IMR-90 (cell line): ENCODE data around the gene AHCYL1. TPM values are rescaled to one million over a fixed set of nuclear protein-coding genes. Genes with fewer than 3 reads are reported as not detected.

ENCODE experiments used
- ATAC-seq: fragments of 200-7000 bp; cut with Tn5 transposase; 2 replicates; pipeline ENCODE4 v1.9.1; 2020; ENCODE audit warnings: low read depth, mild to moderate bottlenecking, moderate library complexity
- BruUV-seq: library from RNA; stranded (reverse); fragments of 400-500 nt; replicated peaks from 2 replicates; lab custom pipeline; 2021; lab: Mats Ljungman, UMichigan
- CTCF ChIA-PET: fragments of 300-600 bp; formaldehyde crosslinking; extraction: SDS; loops from one replicate; lab custom pipeline; 2021; ENCODE audit warnings: antibody characterized with exemption; lab: Yijun Ruan, JAX
- POLR2A ChIA-PET: fragments of 300-600 bp; sonication (Branson Sonifier 250); formaldehyde crosslinking; loops from one replicate; lab custom pipeline; 2022; ENCODE audit warnings: antibody characterized with exemption; ENCODE audit not compliant: unreplicated experiment; lab: Charles Lee
- DNase-seq: peaks from one replicate; pipeline ENCODE4 v3.0.0; 2013
- H2AFZ ChIP-seq: replicated peaks from 2 replicates; pipeline ENCODE3; 2013; ENCODE audit warnings: low read length, mild to moderate bottlenecking; ENCODE audit not compliant: poor library complexity
- H2AK5ac ChIP-seq: 2 replicates; pipeline ENCODE4 v1.6.1; 2013; ENCODE audit warnings: low read depth, low read length, inconsistent platforms
- H2AK9ac ChIP-seq: replicated peaks from 2 replicates; pipeline ENCODE3; 2013; ENCODE audit warnings: mild to moderate bottlenecking, low read depth, low read length, moderate library complexity; ENCODE audit not compliant: poor library complexity
- H2BK120ac ChIP-seq: 2 replicates; pipeline ENCODE4 v1.6.1; 2013; ENCODE audit warnings: low read depth, low read length, inconsistent platforms
- H2BK15ac ChIP-seq: 3 replicates; pipeline ENCODE4 v1.6.1; 2013; ENCODE audit warnings: low read depth, low read length, inconsistent platforms
- H2BK20ac ChIP-seq: 2 replicates; pipeline ENCODE4 v1.6.1; 2013; ENCODE audit warnings: low read depth, mild to moderate bottlenecking, inconsistent platforms, low read length, moderate library complexity
- H2BK5ac ChIP-seq: 2 replicates; pipeline ENCODE4 v1.6.1; 2013; ENCODE audit warnings: mild to moderate bottlenecking, low read depth, low read length, inconsistent platforms; ENCODE audit not compliant: poor library complexity, severe bottlenecking
- H3K14ac ChIP-seq: replicated peaks from 2 replicates; pipeline ENCODE4 v1.6.1; 2013; ENCODE audit warnings: low read depth, low read length, inconsistent platforms
- H3K18ac ChIP-seq: 2 replicates; pipeline ENCODE4 v1.6.1; 2013; ENCODE audit warnings: low read depth, low read length, control low read depth
- H3K23ac ChIP-seq: 2 replicates; pipeline ENCODE4 v1.6.1; 2013; ENCODE audit warnings: low read depth, low read length, inconsistent platforms
- H3K27ac ChIP-seq: 2 replicates; pipeline ENCODE4 v1.5.1; 2013; ENCODE audit warnings: mild to moderate bottlenecking, control low read depth, low read length; ENCODE audit not compliant: insufficient read depth
- H3K27me3 ChIP-seq: 2 replicates; pipeline ENCODE4 v1.6.1; 2013; ENCODE audit warnings: low read length; ENCODE audit not compliant: control insufficient read depth, insufficient read depth
- H3K36me3 ChIP-seq: 2 replicates; pipeline ENCODE4 v1.6.1; 2013; ENCODE audit warnings: low read length, mixed read lengths; ENCODE audit not compliant: control insufficient read depth, insufficient read depth
- H3K4ac ChIP-seq: 2 replicates; pipeline ENCODE4 v1.6.1; 2013; ENCODE audit warnings: low read depth, low read length, inconsistent platforms
- H3K4me1 ChIP-seq: 2 replicates; pipeline ENCODE4 v1.6.1; 2013; ENCODE audit warnings: low read length, mixed read lengths; ENCODE audit not compliant: control insufficient read depth, insufficient read depth
- H3K4me2 ChIP-seq: 2 replicates; pipeline ENCODE4 v1.6.1; 2013; ENCODE audit warnings: low read depth, mild to moderate bottlenecking, control low read depth, low read length, moderate library complexity
- H3K4me3 ChIP-seq: 2 replicates; pipeline ENCODE4 v1.5.1; 2013; ENCODE audit warnings: low read depth, mild to moderate bottlenecking, control low read depth, low read length, moderate library complexity; ENCODE audit not compliant: insufficient read depth
- H3K56ac ChIP-seq: 2 replicates; pipeline ENCODE4 v1.6.1; 2013; ENCODE audit warnings: low read length, inconsistent platforms; ENCODE audit not compliant: insufficient read depth; ENCODE audit errors: extremely low read depth
- H3K79me1 ChIP-seq, 2 experiments: 2 replicates each; pipeline ENCODE4 v1.6.1; 2013; ENCODE audit warnings: low read length in 2 of 2, inconsistent platforms in 1 of 2, low read depth in 1 of 2
- H3K9ac ChIP-seq: 2 replicates; pipeline ENCODE4 v1.6.1; 2013; ENCODE audit warnings: low read depth, low read length, control low read depth
- H3K9me1 ChIP-seq: 2 replicates; pipeline ENCODE4 v1.6.1; 2013; ENCODE audit warnings: low read length, inconsistent platforms; ENCODE audit not compliant: insufficient read depth
- H3K9me3 ChIP-seq: 2 replicates; pipeline ENCODE4 v1.6.1; 2013; ENCODE audit warnings: low read length; ENCODE audit not compliant: control insufficient read depth, insufficient read depth
- H4K20me1 ChIP-seq: 2 replicates; pipeline ENCODE4 v1.6.1; 2013; ENCODE audit warnings: low read length, inconsistent platforms; ENCODE audit not compliant: insufficient read depth
- H4K5ac ChIP-seq: 2 replicates; pipeline ENCODE4 v1.6.1; 2013; ENCODE audit warnings: mild to moderate bottlenecking, low read depth, low read length, control low read depth
- H4K8ac ChIP-seq, 2 experiments: 2 replicates each; pipeline ENCODE4 v1.6.1; 2013; ENCODE audit warnings: low read depth in 2 of 2, low read length in 2 of 2, control low read depth in 1 of 2, inconsistent platforms in 1 of 2
- H4K91ac ChIP-seq: 2 replicates; pipeline ENCODE4 v1.6.1; 2013; ENCODE audit warnings: low read depth, low read length, inconsistent platforms; ENCODE audit not compliant: insufficient read depth
- BHLHE40 ChIP-seq: fragments of 150-350 bp; IDR thresholded peaks from 2 replicates; pipeline ENCODE4 v1.6.1; 2016; ENCODE audit warnings: mild to moderate bottlenecking, low read depth, low read length
- CEBPB ChIP-seq: IDR thresholded peaks from 2 replicates; pipeline ENCODE4 v1.6.1; 2012; ENCODE audit warnings: low read depth, low read length, improper control_type of control experiment
- CHD1 ChIP-seq: IDR thresholded peaks from 2 replicates; pipeline ENCODE4 v1.6.1; 2012; ENCODE audit warnings: low read depth, low read length, improper control_type of control experiment
- FOS ChIP-seq: fragments of 150-350 bp; IDR thresholded peaks from 2 replicates; pipeline ENCODE4 v1.6.1; 2016; ENCODE audit warnings: low read depth, low read length
- MAFK ChIP-seq: IDR thresholded peaks from 2 replicates; pipeline ENCODE4 v1.6.1; 2012; ENCODE audit warnings: low read depth, low read length, improper control_type of control experiment
- MAZ ChIP-seq: IDR thresholded peaks from 2 replicates; pipeline ENCODE4 v1.6.1; 2012; ENCODE audit warnings: low read depth, mild to moderate bottlenecking, low read length, improper control_type of control experiment, moderate library complexity, borderline replicate concordance
- MXI1 ChIP-seq: IDR thresholded peaks from 2 replicates; pipeline ENCODE4 v1.6.1; 2012; ENCODE audit warnings: low read depth, mild to moderate bottlenecking, low read length, moderate library complexity, borderline replicate concordance
- NFE2L2 ChIP-seq: fragments of 150-350 bp; IDR thresholded peaks from 2 replicates; pipeline ENCODE4 v1.6.1; 2016; ENCODE audit warnings: low read depth, mild to moderate bottlenecking, low read length
- POLR2A ChIP-seq: IDR thresholded peaks from 2 replicates; pipeline ENCODE4 v1.6.1; 2012; ENCODE audit warnings: mild to moderate bottlenecking, low read depth, low read length
- RAD21 ChIP-seq: IDR thresholded peaks from 2 replicates; pipeline ENCODE4 v1.6.1; 2012; ENCODE audit warnings: low read length, improper control_type of control experiment
- RCOR1 ChIP-seq: IDR thresholded peaks from 2 replicates; pipeline ENCODE4 v1.6.1; 2012; ENCODE audit warnings: mild to moderate bottlenecking, low read length, improper control_type of control experiment; ENCODE audit not compliant: insufficient replicate concordance
- RFX5 ChIP-seq: IDR thresholded peaks from 2 replicates; pipeline ENCODE4 v1.8.0; 2012; ENCODE audit warnings: low read depth, mild to moderate bottlenecking, low read length, moderate library complexity
- SMC3 ChIP-seq: fragments of 150-350 bp; IDR thresholded peaks from 2 replicates; pipeline ENCODE4 v1.6.1; 2016; ENCODE audit warnings: low read depth, mild to moderate bottlenecking, antibody characterized with exemption, low read length, moderate library complexity
- USF2 ChIP-seq: fragments of 150-350 bp; IDR thresholded peaks from 2 replicates; pipeline ENCODE4 v1.6.1; 2017; ENCODE audit warnings: mild to moderate bottlenecking, antibody characterized with exemption, low read length, low read depth
- WGBS, 2 experiments: methylation state at CpG; one replicate each; pipeline versions ENCODE4 v1.1.5 to v1.1.7; 2013; ENCODE audit warnings: missing lambda C conversion rate in 2 of 2; ENCODE audit not compliant: insufficient read length in 1 of 2; ENCODE audit errors: extremely low coverage in 2 of 2; 5-methylcytosine and 5-hydroxymethylcytosine counted together
- dilution Hi-C: fragments of 300-500 bp; cut with HindIII; formaldehyde crosslinking; loops from one replicate; pipeline ENCODE4 v1.14.3; 2018; ENCODE audit warnings: low sequenced_read_pairs; ENCODE audit not compliant: unreplicated experiment
- in situ Hi-C: fragments of 300-500 bp; cut with MboI; formaldehyde crosslinking; loops from 3 replicates; pipeline ENCODE4 v1.14.3; 2019; ENCODE audit warnings: low sequenced_read_pairs, inconsistent platforms, mixed read lengths
- intact Hi-C: fragments of 100-400 bp; cut with micrococcal nuclease; formaldehyde crosslinking; loops from 2 replicates; pipeline ENCODE4 v1.10.0; 2022
- polyA plus RNA-seq, 3 experiments: library from polyadenylated mRNA; depleted of rRNA; stranded (reverse); fragments of >200 nt; gene quantifications; 2 replicates each; pipeline ENCODE4 v1.2.3, GENCODE V29; 2012; ENCODE audit warnings: low replicate concordance in 1 of 3
- total RNA-seq: library from RNA; depleted of rRNA; stranded (reverse); fragments of >200 nt; gene quantifications from 2 replicates; pipeline ENCODE4 v1.2.3, GENCODE V29; 2012
- TF ChIP-seq, protein P1 (sequence below): fragments of 150-350 bp; IDR thresholded peaks from 2 replicates; pipeline ENCODE4 v1.6.1; 2016; ENCODE audit warnings: low read depth, mild to moderate bottlenecking, low read length, moderate library complexity, borderline replicate concordance
- TF ChIP-seq, protein P2 (sequence below): conservative IDR thresholded peaks from 2 replicates; pipeline ENCODE4 v1.5.1; 2012; ENCODE audit warnings: mild to moderate bottlenecking, low read depth, low read length, improper control_type of control experiment

The AHCYL1 gene
- total and polyA plus RNA-seq, 2 of the 4 experiments (the other 2 are of a cell fraction) = 75.1 to 76.0 TPM

- in situ Hi-C loops (no loop called here), intact Hi-C loops (no loop called here)
Observed at GRCh38 chr1:109946511-109946910, 38.1 kb upstream of the AHCYL1 start.

More at GRCh38 chr1:109946511-109946910, 38.1 kb upstream of the AHCYL1 start:
- Histone ChIP-seq H3K79me1 (no peaks in the 10 kb centered on the region), H3K36me3 (no peaks in the 10 kb centered on the region), H2AK9ac (no peak overlapping the region), H3K14ac (no peak overlapping the region), H2BK5ac (no peak overlapping the region), H3K9ac (no peak overlapping the region), H3K18ac (no peak overlapping the region), H4K5ac (no peak overlapping the region), H3K56ac (no peak overlapping the region), H3K4ac (no peak overlapping the region), H3K9me3 (no peaks in the 10 kb centered on the region), H3K4me1 (no peaks in the 10 kb centered on the region; the same call in 1 of the 2 replicates), H2BK20ac (no peak overlapping the region), H4K8ac (no peak overlapping the region), H3K23ac (no peak overlapping the region), H2AFZ (peak overlapping the region; percentile 13), H3K9me1 (no peaks in the 10 kb centered on the region), H2BK120ac (no peak overlapping the region), H3K4me3 (no peak overlapping the region), H3K27ac (no peak overlapping the region), H4K91ac (no peak overlapping the region), H2BK15ac (no peak overlapping the region), H2AK5ac (no peak overlapping the region), H3K27me3 (no peaks in the 10 kb centered on the region), H3K4me2 (no peak overlapping the region), H4K20me1 (no peaks in the 10 kb centered on the region)
- DNase-seq (no peak), ATAC-seq (no peak)
- ChIA-PET POLR2A (no interaction called here), CTCF (no interaction called here)
- TF ChIP-seq RAD21 (no peak), MAZ (no peak), USF2 (no peak), NFE2L2 (no peak), MAFK (no peak), FOS (no peak), CHD1 (no peak), RCOR1 (no peak), POLR2A (no peak), SMC3 (no peak), BHLHE40 (no peak), CEBPB (no peak), MXI1 (no peak), RFX5 (no peak)
- TF ChIP-seq, protein P1, sequence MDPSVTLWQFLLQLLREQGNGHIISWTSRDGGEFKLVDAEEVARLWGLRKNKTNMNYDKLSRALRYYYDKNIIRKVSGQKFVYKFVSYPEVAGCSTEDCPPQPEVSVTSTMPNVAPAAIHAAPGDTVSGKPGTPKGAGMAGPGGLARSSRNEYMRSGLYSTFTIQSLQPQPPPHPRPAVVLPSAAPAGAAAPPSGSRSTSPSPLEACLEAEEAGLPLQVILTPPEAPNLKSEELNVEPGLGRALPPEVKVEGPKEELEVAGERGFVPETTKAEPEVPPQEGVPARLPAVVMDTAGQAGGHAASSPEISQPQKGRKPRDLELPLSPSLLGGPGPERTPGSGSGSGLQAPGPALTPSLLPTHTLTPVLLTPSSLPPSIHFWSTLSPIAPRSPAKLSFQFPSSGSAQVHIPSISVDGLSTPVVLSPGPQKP = no peak
- TF ChIP-seq, protein P2, sequence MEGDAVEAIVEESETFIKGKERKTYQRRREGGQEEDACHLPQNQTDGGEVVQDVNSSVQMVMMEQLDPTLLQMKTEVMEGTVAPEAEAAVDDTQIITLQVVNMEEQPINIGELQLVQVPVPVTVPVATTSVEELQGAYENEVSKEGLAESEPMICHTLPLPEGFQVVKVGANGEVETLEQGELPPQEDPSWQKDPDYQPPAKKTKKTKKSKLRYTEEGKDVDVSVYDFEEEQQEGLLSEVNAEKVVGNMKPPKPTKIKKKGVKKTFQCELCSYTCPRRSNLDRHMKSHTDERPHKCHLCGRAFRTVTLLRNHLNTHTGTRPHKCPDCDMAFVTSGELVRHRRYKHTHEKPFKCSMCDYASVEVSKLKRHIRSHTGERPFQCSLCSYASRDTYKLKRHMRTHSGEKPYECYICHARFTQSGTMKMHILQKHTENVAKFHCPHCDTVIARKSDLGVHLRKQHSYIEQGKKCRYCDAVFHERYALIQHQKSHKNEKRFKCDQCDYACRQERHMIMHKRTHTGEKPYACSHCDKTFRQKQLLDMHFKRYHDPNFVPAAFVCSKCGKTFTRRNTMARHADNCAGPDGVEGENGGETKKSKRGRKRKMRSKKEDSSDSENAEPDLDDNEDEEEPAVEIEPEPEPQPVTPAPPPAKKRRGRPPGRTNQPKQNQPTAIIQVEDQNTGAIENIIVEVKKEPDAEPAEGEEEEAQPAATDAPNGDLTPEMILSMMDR = no peak
- dilution Hi-C loops = no loop called here
- no TSS peak for BruUV-seq
- 80% methylated on average over 3 of the region's 6 CpGs; no CpG with 5 or more reads in 1 of the 2 experiments for WGBS, 2 experiments
